GM18519 (cell line): ENCODE results near the gene JPH3.

Experiments used
- ATAC-seq: cut with Tn5 transposase; IDR thresholded peaks from one replicate; pipeline ENCODE4 v1.9.1; 2021; ENCODE audit warnings: mild to moderate bottlenecking, moderate library complexity; ENCODE audit not compliant: unreplicated experiment, low FRiP score

JPH3 gene

DNA sequence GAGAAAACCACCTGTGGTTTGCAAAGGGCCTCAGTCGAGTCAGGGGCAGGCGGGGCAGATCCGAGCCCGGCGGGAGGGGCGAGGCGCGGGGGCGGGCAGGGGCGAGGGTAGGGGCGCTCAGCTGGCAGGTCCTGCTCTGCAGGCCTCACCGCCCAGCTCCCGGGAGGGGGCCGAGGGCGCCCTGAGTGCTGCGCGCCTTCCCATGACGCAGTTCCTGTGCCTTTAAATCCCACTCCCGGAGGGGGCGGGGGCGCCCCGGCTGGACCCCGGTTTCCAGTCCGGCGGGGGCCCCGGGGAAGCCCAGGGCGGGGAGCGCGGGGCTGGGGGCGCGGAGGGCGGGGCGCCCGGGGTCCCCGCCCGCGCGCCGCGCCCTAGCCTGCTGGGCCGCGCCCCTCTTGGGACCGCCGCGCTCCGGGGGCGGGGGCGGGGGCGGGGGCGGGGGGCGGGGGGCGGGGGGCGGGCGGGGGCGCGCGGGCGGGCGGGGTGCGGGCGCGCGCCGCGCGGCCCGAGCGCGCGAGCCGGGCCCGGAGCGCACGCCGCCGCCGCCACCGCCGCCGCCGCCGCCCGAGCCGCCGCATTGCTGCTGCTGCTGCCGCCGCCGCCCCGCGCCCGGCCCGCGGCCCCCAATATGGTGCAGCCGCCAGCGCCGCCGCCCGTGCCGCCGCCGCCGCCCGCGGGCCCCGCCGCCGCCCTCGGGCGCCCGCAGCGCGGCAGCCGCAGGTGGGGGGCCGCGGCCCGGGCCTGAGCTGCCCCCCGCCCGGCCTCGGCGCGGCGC, at the start of gene JPH3:
JPH3 (plus strand) TSS at position 508 of the 775 bp plus-strand sequence. CDS start 639 bp downstream, outside the sequence.
- no peak for ATAC-seq

DNA sequence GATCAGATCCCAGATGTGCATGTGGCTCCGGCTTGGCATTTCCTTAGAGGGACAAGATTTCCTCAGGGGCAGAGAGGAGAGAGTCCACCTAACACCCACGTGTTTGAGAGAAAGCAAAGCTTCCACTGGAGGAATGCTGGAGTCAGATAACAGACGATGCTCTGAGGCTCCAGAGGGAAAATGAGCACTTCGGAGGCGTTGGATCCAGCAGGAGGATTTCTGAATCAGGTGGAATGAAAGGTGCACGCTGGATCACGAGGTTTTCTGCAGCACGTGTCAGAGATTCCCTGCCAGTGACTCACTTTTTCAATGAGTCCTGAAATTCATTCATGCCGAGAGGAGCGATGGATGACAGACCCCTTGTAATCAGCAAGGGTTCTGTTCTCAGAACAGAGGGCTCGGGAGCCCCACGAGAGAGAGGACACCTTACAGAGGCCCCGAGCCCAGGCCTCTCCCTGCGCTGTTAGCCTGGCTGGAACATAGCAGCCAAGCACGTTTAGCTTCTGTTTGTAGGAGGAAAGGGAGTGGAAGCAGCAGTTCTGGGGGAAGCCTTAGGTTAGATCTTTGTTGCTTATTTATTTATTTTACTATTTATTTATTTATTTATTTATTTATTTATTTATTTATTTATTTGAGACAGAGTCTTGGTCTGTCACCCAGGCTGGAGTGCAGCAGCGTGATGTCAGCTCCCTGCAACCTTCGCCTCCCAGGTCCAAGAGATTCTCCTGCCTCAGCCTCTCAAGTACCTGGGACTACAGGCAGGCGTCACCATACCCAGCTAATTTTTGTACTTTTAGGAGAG, 49.3 kb upstream of the JPH3 start:
- ATAC-seq: no peak

DNA sequence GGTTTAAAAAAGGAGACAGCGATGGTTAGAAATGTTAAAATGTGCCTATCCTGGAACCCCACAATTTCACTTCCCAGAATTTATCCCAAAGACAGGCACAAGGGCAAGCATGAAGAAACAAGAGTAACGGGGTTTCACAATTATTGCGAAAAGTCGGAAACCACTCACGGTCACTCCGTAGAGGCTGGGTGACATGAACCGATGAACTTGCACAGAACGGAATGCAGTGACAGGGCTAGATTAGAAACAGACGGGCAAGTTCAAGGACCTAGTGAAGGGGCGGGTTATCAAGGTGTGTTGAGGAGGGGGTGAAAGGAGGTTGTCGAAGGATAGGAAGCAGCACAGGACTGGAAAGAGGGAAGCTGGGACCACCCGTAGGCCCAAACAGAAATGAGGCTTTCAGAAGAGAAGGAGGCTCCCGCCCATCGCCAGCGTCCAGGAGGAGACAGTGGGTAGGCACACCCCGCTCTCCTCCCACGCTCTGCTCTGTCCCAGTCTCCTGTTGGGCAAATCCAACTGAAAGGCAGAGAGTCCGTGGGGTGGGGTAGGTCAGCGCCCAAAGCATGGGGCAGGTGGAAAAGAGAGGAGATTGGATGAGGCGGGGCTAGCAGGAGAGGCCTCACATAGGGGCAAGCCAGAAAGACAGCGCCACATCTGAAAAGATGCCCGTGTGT, 47.4 kb upstream of the JPH3 start:
- ATAC-seq: no peak

DNA sequence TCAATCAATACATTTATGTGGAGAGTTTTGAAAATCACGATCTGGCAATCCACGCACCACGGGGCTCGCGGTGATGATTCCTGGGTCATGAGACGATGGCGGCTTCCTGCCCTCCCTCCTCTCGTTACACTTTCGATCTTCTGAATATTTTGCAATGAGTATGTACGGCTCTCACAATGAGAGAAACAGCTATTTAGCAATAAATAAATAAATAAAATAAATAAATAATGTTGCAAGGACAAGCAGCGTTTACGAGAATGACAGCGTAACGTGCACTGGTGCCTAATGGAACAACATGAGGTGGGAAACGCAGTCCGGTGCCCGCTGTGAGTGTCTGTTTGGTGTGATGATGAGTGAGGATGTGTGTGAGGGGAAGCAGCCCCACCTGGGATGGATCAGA, 46.7 kb upstream of the JPH3 start:
- no peak for ATAC-seq

DNA sequence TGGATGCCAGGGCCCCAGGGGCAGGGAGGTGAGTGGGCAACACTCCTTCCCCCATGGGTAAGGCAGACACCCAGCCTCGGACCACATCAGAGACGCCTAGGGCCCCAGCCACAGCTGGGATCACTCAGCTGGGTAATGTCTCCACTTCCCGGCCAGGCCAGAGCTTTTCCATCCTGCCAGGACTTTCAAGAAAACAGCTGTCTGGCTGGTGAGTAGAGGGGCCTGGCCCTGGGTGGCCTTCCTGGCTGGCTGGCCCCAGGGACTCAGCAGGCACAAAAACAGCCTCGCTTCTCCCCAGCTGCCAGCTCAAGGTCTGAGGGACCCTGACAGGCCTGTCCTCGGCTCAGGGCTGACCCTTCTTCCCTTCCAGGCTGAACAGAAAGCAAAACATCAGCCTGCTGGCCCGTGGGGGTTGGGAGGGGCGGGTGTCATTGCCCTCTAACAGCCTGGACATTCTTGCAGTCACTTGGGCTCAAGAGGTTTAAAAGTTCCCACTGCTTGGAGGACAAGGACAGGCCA, 45.3 kb upstream of the JPH3 start:
- ATAC-seq: no peak

GRCh38 chr16:87558682-87559081, 43.6 kb upstream of the JPH3 start:
- no peak for ATAC-seq

DNA sequence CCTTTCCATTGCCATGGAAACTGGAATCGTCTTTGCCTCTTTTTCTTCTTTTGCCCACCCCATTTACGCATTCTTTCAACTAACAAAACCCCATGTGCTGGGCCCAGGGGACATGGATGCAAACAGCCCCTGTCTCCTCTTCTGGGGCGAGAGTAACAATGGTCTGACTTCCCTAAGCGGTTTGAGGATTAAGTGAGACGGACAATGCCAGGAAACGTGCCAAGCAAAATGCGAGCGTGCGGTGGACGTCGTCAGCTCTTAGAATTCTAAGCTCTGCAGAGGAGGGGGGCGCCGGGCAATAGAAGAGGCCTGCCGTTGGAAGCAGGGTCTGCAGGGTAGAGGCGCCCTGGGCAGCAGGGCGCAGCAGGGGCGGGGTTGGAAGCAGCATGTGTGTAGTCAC, 42.4 kb upstream of the JPH3 start:
- ATAC-seq: no peak

DNA sequence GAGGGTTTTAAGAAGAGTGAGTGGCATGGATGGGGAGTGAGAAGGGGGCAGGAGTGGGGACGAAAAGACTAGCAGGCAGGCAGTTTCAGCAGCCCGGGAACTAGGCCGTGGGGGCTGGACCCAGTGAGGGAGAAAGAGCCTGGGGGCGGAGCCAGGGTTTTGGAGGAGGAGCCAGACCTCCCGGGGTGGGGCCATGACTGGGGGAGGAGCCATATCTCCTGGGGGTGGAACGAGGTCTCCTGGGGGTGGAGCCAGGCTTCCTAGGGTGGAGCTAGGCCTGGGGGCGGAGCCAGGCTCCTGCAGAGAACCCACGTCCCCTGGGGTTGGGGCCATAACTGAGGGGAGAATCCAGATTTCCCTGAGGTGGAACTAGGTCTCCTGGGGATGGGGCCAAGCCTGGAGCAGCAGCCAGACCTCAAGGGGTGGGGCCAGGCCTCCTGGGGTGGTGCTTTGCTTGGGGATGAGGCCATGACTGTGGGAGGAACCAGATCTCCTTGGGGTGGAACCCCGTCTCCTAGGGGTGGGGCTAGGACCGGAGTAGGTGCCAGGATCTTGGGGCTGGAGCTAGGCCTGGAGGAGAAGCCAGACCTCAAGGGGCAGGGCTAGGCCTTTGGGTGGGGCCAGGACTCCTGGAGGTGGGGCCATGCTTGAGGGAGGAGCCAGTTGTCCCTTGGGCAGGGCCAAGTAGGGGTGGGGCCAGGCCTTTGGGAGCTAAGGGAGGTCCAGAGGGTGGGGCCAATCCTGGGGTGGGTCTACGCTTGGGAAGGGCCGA, 41.7 kb upstream of the JPH3 start:
- ATAC-seq: no peak

DNA sequence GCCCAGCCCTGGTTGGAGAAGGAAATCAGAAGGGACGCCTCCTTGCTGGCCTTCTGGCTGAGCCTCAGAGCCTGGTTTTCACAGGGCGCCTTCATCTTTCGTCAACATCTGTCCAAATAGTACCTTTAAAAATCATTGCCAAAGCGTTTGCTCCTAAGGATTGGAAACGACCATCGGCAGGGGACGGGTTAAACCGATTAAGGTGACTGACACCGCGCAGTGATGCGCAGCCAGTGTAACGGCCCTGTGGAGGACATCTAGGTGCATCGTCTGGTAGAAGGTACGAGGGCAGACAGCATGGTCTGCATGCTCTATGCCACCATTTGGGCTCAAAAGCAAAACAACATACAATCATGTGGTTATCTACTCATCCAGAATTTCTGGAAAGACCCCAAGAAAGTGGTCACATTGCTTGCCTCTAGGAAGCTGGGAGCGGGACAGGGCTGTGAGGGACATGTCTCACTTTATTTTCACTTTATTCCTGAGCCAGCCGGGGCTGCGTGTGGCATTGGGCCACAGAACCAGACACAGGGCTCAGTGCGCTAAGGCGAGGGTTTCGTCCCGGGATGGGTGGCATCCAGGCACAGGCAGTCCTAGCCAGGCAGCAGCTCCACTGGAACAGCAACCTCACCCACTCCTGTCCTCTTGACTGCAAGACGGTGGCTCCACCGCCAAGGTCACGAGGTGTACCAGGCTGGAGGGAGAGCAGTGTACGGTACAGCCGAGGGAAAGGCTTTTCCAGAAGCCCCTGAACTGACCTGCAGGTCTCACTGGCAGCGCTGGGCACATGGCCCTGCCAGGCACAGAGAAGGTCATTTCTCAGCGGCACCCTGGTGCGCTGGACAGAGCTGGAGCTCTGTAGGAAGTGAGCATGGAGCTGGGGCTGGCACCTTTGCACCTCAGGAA, 40.9 kb upstream of the JPH3 start:
- no peak for ATAC-seq

GRCh38 chr16:87562201-87562600, 40.1 kb upstream of the JPH3 start:
- no peak for ATAC-seq

DNA sequence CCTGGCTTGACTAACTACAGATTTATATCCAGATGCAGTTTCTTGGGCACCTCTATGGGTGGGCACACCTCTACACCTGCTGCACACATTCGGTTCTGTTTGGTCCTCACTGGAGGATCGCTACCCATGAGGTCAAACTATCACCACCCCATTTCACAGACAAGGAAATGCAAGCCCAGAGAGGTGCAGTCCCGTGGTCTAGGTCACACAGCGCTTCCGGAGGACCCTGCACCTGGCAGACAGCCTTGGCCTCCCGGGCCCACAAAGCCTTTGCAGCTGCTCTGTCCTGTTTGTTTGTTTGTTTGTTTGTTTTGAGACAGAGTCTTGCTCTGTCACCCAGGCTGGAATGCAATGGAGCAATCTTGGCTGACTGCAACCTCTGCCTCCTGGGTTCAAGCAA, 39.3 kb upstream of the JPH3 start:
- no peak for ATAC-seq

DNA sequence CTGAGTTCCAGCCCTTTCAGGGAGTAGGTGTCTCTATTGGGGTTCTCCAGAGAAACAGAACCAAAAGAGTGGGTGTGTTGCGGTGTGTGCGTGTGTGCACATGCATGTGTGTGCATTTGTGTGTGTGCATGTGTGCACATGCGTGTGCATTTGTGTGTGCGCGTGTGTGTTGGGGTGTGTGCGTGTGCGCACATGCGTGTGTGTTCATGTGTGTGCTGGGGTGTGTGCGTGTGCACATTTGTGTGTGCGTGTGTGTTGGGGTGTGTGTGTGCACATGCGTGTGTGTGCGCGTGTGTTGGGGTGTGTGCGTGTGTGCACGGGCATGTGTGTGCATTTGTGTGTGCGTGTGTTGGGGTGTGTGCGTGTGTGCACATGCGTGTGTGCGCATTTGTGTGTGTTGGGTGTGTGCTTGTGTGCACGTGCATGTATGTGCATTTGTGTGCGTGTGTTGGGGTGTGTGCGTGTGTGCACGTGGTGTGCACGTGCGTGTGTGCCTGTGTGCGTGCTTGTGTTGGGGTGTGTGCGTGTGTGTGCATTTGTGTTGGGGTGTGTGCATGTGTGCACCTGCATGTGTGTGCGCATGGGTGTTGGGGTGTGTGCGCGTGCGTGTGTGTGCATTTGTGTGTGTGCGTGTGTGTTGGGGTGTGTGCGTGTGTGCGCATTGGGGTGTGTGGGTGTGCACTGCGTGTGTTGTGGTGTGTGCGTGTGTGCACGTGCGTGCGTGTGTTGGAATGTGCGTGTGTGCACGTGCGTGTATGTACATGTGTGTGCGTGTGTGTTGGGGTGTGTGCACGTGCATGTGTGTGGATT, 38.4 kb upstream of the JPH3 start:
- no peak for ATAC-seq

DNA sequence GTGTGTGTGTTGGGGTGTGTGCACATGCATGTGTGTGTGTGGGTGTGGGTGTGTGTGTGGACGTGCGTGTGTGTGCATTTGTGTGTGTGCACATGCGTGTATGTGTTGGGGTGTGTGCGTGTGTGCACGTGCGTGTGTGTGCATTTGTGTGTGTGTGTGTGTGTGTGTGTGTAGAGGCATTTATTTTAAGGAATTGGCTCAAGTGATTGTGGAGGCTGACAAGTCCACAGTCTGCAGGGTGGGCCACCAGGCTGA, 37.9 kb upstream of the JPH3 start:
- ATAC-seq: no peak

DNA sequence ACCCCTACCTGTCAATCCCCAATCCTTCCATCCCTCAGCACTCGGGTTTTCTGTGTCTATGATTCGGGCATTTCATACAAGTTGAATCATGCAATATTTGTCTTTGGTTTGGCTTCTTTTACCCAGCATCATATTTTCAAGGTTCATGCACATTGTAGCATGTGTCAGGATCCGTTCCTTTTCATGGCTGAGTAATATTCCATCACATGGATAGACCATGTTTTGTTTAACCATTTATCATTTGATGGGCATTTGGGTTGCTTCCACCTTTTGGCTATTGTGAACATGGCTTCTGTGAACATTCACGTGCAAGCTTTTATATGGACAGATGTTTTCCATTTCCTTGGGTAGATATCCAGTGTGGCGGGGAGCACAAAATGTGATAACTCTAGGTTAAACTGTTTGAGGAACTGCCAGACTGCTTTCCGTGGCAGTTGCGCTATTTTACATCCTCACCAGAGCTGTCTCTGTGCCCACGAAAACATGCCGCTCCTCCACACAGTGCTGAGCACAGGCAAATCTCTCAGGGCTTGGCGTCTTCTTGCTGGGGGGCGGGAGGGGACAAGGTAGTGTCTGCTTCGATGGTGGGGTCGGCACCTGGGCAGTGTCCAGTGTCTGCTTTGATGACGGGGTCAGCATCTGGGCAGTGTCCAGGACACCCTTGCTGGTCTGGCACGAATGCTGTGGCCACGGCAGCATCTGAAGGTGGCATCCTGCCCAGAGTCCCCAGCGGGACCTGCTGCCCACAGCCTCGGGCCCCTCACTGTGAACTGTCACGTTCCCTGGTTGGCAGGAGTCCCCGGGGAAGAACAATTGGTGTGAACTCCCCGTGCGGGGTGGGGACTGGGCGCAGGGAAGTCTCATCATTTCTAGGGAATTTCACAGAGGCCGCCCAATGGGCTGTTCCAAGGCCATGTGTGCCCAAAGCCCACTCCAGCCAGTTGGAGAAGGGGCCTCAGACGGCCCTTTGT, 32.4 kb upstream of the JPH3 start:
- no peak for ATAC-seq

DNA sequence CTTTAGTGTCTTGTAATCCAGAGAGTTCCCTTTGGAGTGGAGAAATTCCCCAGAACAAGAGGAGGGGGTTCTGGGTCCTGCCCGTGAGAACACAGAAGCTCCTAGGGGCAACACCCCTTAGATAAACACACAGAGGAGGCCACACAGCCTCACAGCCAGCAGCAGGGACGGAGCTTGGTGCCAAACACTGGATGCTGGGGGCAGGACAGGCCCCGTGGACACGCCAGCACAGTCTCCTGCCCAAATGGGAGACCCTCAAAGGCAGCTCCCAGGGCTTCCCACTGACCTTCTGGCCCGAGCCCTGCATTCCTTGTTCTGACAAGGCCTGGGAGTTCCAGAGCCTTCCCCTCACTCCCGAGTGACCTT, 31.8 kb upstream of the JPH3 start:
- ATAC-seq: no peak

DNA sequence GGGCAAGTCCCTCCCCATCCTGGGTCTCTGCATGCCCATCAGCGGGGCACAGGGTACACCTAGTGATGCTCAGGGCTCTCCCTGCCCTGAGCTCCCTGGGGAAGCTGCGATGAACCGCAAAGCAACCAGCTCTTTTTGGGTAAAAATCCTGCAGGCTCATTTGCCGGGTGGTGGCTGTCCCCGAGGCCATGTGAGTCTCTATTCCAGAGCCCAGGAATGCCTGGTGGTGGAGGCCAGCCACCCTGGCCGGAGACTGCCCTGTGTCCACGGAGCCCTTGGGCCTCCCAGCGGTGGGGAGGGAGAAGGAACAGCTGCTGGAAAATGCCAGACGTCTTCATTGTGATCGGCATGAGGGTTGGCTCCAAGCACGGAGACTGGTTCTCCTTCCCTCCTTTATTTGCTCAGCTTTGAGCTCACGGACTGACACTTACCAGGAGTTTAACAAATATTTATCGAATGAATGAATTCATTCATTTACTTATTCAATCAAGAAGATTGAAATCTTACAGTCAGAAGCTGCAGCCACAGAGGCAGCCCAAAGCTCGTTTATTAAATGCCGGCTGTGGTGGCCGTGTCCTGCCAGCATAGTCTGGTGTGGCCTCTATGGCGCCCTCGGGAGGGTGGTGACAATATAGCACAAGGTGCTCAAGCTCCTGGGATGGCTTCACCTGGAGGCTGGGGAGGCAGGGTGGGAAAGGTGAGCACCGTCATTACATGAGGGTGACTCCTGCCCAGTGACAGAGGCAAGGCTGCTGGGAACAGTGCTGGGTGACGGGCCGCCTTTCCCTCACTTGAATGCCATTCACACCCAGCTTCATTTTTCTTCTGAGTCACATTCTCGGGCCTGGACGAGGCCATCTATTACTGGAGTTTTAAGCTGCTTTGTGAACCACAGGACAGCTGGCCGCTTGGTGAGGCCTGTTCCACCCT, 31.1 kb upstream of the JPH3 start:
- no peak for ATAC-seq

DNA sequence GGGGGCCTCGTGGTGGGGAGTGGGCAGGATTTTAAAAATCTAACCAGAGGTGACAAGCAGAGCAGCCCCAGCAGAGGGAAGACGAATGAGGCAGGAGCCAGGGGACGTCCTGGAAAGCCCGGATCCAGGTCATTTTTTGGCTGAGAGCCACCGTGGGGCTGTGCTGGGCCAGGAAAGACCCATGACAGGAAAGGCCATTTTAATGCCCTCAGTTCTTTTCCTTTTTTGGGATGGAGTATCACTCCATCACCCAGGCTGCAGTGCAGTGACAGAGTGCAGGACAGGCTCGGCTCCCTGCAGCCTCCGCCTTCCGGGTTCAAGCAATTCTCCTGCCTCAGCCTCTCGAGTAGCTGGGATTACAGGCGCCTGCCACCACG, 30.5 kb upstream of the JPH3 start:
- ATAC-seq: no peak
